ENCODE data around the gene NECAP2. TPM values are rescaled to one million over a fixed set of nuclear protein-coding genes. Genes with fewer than 3 reads are reported as not detected.
A peak's percentile ranks its signal among the peaks of the same experiment; 100 is the strongest.
"Not testable (repeated sequence)": the region's sequence is repeated elsewhere in the genome, so short reads cannot be mapped to it uniquely, and the experiment has no call there.

NECAP2 gene
- total RNA-seq, 1 donor from 2014 or later = 145 TPM

- no peak for DNase-seq (ENCODE audit: low read depth in 2 of 2)
Observed at GRCh38 chr1:16430606-16431005, 9.9 kb upstream of the NECAP2 start.

DNA sequence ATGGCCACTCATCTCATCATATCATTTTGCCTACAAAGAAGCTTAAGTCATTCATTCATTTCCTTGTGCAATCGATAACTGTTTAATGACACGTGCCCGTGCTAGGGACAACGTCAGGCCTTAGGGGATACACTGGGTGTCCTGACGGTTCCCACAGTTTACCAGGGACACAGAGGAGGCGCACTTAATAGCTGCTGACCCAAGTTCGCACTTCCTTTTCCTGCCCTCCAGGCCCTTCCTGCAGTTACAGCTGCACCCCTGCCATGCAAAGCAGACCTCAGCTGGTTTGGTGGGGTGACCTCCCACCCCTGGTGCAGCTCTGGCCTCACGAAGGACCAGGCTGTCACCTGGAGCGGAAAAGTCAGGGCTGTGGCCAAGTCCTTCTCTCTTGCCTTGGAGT, 7.5 kb upstream of the NECAP2 start:
- DNase-seq (ENCODE audit: low read depth in 2 of 2) = no peak

- DNase-seq (ENCODE audit: low read depth in 2 of 2) = no peak
Observed at GRCh38 chr1:16434007-16434406, 6.5 kb upstream of the NECAP2 start.

DNA sequence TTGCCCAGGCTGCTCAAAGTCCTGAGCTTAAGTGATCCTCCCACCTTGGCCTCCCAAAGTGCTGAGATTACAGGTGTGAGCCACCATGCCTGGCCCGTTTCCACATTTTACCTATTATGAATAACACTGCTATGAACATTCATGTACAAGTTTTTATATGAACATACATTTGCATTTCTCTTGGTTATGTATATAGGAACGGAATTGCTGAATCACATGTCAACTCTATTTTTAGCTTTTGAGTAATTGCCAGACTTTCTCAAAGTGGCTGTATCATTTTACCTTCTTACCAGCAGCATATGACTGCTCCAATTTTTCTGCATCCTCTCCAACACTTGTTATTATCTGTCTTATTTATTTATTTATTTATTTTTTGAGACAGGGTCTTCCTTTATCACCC, 6.0 kb upstream of the NECAP2 start:
- no peak for DNase-seq (ENCODE audit: low read depth in 2 of 2)

- no peak for DNase-seq (ENCODE audit: low read depth in 2 of 2)
Observed at GRCh38 chr1:16436946-16437474, 3.5 kb upstream of the NECAP2 start, which contains the start of gene SPATA21. SPATA21 (minus strand) TSS chr1:16437424; CDS start chr1:16431371, 6,053 bp downstream.

- no peak for DNase-seq (ENCODE audit: low read depth in 2 of 2)
Observed at GRCh38 chr1:16438516-16438915, 2.0 kb upstream of the NECAP2 start.

DNA sequence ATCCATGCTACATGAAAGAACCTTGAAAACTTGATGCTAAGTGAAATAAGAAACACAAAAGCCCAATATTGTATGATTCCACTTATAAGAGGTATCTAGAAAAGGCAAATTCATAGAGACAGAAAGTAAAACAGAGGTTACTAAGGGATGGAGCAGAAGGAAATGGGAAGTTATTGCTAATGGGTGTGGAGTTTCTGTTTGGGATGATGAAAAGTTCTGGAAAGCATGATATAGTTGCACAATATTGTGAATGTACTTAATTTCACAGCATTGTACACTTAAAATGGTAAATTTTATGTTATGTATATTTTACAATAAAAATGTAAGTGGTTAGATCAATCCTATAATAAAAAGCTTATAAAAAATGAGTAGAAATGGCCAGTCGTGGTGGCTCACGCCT, 1.6 kb upstream of the NECAP2 start:
- no peak for DNase-seq (ENCODE audit: low read depth in 2 of 2)

DNA sequence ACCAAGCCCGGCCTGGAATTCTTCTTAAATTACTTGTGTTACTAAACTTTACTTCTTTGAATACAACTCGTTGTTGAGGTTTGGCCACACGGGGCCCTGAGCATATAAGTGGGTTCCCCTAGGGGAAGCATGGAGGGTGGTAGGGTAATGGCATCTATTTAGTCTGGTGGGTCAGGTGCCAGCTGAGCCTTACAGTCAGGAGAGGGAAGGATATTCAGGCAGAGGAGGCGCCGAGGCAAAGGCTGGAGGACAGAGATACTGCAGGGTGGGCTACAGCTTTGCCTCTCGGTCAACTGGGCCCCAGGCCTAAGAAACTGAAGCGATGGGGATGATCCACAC, 424 bp upstream of the NECAP2 start:
- DNase-seq (ENCODE audit: low read depth in 2 of 2) = no peak

DNA sequence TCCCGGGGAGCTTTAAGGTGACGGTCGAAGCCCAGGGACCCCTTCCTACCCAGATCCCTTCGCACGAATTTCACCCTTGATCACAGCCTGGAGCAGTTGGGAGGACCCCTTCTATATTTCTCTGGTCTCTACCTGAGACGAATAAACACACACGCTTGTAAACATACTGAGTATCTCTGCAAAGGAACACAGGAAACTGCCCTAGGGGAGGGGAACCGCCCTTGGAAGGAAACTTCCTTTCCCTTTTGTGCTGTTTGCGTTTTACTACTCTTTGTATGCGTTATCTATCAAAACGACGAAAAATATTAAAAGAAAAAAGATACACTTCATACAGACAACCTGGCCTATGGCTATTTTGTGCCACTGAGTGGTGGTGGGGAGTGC, 750 bp downstream of the NECAP2 start:
- peak in 1 of 2 donors; percentile 31 for DNase-seq (ENCODE audit: low read depth in 2 of 2)

- DNase-seq (ENCODE audit: low read depth in 2 of 2) = no peak
Observed at GRCh38 chr1:16442265-16442664, 1.7 kb downstream of the NECAP2 start.

DNA sequence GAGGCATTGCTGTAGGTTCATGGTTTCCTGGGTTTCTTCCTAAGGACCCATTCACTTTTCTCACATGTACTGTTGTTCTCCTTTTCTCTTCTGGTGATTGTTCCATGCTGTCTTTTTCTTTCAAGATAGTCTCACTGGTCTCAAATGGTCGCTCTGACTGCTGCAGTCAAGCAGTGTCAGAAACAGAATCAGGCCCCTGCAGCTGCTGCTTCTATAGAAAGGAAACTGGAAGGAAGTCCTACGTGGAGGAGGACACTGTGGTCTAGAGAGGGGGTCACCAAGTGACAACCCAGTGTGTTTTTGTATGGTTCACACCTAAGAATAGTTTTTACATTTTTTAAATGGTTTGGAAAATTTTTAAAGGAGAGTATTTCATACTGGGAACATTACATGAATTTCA, 2.4 kb downstream of the NECAP2 start:
- DNase-seq (ENCODE audit: low read depth in 2 of 2) = no peak

GRCh38 chr1:16443975-16444770, 3.6 kb downstream of the NECAP2 start:
- no peak for DNase-seq (ENCODE audit: low read depth in 2 of 2)

- DNase-seq (ENCODE audit: low read depth in 2 of 2) = no peak
Observed at GRCh38 chr1:16445052-16445451, 4.5 kb downstream of the NECAP2 start.

DNA sequence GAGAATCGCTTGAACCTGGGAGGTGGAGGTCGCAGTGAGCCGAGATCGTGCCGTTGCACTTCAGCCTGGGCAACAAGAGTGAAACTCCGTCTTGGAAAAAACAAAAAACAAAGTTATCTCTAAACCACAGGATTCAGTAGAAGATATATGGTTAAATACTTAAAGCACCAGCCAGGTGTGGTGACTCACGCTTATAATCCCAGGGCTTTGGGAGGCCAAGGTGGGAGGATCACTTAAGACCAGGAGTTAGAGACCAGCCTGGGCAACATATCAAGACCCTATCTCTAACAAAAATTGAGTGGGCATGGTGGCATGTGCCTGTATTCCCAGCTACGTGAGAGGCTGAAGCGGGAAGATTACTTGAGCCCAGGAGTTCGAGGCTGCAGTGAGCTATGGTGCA, 5.6 kb downstream of the NECAP2 start:
- no peak for DNase-seq (ENCODE audit: low read depth in 2 of 2)

- DNase-seq (ENCODE audit: low read depth in 2 of 2) = no peak
Observed at GRCh38 chr1:16447641-16448040, 7.1 kb downstream of the NECAP2 start.

DNA sequence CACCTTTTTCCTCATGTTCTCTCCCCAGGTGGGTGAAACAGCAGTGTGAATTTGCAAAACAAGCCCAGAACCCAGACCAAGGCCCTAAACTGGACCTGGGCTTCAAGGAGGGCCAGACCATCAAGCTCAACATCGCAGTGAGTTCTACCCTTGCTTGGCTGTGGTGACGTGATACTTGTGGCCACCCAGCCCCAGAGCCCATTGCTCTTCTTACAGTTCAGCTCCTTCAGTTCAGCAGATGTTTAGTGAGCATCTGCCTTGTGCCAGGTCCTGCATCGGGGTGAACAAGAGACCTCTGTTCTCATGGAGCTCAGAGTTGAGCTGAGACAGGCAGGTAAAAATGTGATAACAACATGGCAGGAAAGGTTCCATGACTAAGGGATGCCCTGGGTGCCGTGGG, 8.5 kb downstream of the NECAP2 start:
- no peak for DNase-seq (ENCODE audit: low read depth in 2 of 2)

DNA sequence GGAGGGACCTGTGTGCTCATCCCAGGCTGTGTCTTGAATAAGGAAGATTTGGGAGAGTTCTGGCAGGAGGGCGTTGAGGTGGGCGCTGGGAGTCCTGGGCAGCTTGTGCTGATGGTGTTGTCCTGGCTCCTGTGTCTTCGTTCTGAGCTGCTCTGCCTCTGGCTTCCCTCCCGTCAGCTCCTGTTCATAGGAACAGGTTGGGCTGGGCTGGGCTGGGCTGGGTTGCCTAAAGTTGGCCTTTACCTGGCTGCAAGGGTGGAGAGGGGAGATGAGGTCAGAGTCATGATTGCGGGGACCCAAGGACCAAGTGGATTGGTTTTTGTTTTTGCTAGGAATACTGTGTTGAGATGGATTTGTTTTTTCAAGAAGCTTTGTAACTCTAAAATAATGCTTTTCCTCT, 9.1 kb downstream of the NECAP2 start:
- no peak for DNase-seq (ENCODE audit: low read depth in 2 of 2)

DNA sequence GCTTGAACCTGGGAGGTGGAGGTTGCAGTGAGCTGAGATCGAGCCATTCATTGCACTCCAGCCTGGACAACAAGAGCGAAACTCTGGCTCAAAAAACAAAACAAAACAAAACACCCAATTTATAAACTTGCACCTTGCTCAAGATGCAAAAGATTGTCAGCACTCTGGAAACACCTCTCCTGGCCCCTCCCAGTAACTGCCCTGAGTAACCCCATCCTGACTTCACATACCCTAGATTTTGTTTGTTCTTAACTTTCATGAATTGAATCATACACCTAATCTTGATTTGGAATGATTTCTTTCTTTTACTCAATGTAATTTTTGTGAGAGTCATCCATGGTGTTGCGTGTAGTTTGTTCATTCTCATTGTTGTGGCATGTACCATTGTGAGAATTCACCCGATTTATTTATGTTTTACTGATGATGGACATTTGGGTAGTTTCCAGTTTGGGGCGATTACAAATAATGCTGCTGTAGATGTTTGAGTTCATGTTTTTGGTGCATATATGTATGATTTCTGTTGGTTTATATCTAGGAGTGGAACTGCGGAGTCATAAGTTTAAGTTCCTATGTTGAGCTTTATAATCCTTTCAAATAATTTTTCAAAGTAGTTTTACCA, 10.4 kb downstream of the NECAP2 start:
- no peak for DNase-seq (ENCODE audit: low read depth in 2 of 2)

GRCh38 chr1:16451841-16452528, 11.5 kb downstream of the NECAP2 start:
- DNase-seq (ENCODE audit: low read depth in 2 of 2) = no peak

DNA sequence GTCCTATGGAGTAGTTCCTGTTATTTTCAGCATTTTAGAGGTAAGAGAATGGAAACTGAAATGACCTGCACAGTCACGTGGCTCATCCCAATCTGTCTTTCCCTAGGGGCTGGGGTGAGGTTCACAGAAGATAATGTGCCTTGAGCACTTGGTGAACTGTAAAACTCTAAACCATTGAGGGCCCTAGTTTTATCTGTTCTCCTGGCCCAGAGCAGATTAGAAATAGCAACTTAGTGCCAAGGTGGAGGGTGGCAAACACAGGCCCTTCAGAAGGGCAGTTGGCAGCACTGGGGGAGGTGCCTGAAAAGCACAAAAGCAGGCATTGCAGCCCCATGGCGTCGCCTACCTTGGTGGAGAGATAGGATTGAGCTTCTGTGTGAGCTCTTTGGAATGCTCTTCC, 14.4 kb downstream of the NECAP2 start:
- not testable (repeated sequence) for DNase-seq (ENCODE audit: low read depth in 2 of 2)

- not testable (repeated sequence) for DNase-seq (ENCODE audit: low read depth in 2 of 2)
Observed at GRCh38 chr1:16456151-16456550, 15.6 kb downstream of the NECAP2 start.

DNA sequence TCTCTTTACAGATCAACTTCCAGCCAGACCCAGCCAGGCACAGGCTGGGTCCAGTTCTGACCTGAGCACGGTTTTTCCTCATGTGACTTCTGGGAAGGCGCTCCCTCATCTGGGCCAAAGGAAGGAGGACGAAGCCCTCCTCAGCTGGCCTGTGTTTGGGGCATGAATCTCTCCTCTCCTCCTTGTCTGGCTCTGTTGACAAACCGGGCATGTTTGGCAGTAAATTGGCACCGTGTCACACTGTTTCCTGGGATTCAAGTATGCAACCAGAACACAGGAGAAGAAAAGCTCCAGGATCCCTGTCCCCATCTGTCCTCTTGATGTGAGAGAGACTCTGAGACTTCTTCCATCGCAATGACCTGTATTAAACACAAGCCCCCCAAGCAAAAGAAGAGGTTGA, 18.3 kb downstream of the NECAP2 start:
- DNase-seq (ENCODE audit: low read depth in 2 of 2) = no peak
